ENCODE measurements around the gene CDH4. TPM values are rescaled to one million over a fixed set of nuclear protein-coding genes. Genes with fewer than 3 reads are reported as not detected.

CDH4 gene
- total and polyA plus RNA-seq, 2 donors (not counting 3 experiments of a cell fraction or from before 2014, with no cell fraction given): 0.17 to 0.51 TPM

- CTCF ChIA-PET: no interaction called here
- POLR2A ChIA-PET: no interaction called here
- DNase-seq (ENCODE audit: low read depth, low spot score): no peak
- H3K9me1 ChIP-seq (replicated peaks; ENCODE audit: control insufficient read depth, extremely low read depth, insufficient read depth, low read length): no peaks in the 10 kb centered on the region
- intact Hi-C loops (cut with micrococcal nuclease): no loop called here
- H3K4me2 ChIP-seq (ENCODE audit: insufficient read depth, low read length): no peak overlapping the region
- no peaks in the 10 kb centered on the region for H4K20me1 ChIP-seq (replicated peaks; ENCODE audit: control insufficient read depth, extremely low read depth, insufficient read depth, low read length)
- no peak for TF ChIP-seq FOS (IDR thresholded peaks at IDR 0.05; ENCODE audit: borderline replicate concordance, insufficient read depth, low read length)
- no peak for TF ChIP-seq MAX (IDR thresholded peaks at IDR 0.05; ENCODE audit: insufficient read depth, insufficient read length)
- no peak for TF ChIP-seq JUN (IDR thresholded peaks at IDR 0.05; ENCODE audit: borderline replicate concordance, insufficient read depth, insufficient read length, low read depth)
- no peak for TF ChIP-seq CTCF (IDR thresholded peaks at IDR 0.05; ENCODE audit: extremely low read depth in 1 of 2, insufficient read depth in 1 of 2, low read depth in 1 of 2, low read length in 2 of 2)
- TF ChIP-seq POLR2A (IDR thresholded peaks at IDR 0.05; ENCODE audit: low read depth, low read length): no peak
- TF ChIP-seq MYC (IDR thresholded peaks at IDR 0.05; ENCODE audit: low read depth, low read length): no peak
- TF ChIP-seq POLR2AphosphoS5 (IDR thresholded peaks at IDR 0.05; ENCODE audit: insufficient read depth, low read depth, low read length): no peak
- no peak for TF ChIP-seq EZH2 (IDR thresholded peaks at IDR 0.05; ENCODE audit: borderline replicate concordance, low read depth, low read length, severe bottlenecking)
- no peak for TF ChIP-seq GATA2 (IDR thresholded peaks at IDR 0.05; ENCODE audit: insufficient read depth, insufficient read length, low read depth, low read length)
- no peak overlapping the region for H3K9ac ChIP-seq (replicated peaks; ENCODE audit: extremely low read depth, insufficient read depth, low read length)
- no peak overlapping the region for H3K27ac ChIP-seq (ENCODE audit: insufficient read depth, low read depth, low read length)
- H3K4me3 ChIP-seq (replicated peaks in 1 of 3; ENCODE audit: insufficient read depth in 1 of 3, low read depth in 1 of 3, low read length in 3 of 3): no peak overlapping the region
- no TSS peak for BruUV-seq (replicated peaks)
- H2AFZ ChIP-seq (ENCODE audit: low read depth, low read length): no peak overlapping the region
- H3K36me3 ChIP-seq (ENCODE audit: control insufficient read depth in 2 of 2, extremely low read depth in 1 of 2, insufficient read depth in 2 of 2, low read length in 2 of 2): no peaks in the 10 kb centered on the region
- no peaks in the 10 kb centered on the region for H3K79me2 ChIP-seq (ENCODE audit: control insufficient read depth, insufficient read depth, low read length)
- dilution Hi-C loops (cut with MboI; ENCODE audit: extremely low pct_ligation_motif_present, low sequenced_read_pairs): no loop called here
- no peak for FAIRE-seq
- no peaks in the 10 kb centered on the region for H3K27me3 ChIP-seq (ENCODE audit: control insufficient read depth in 2 of 2, insufficient read depth in 2 of 2, low read length in 2 of 2)
- no peaks in the 10 kb centered on the region for H3K9me3 ChIP-seq (replicated peaks; ENCODE audit: control insufficient read depth, insufficient read depth, low read length)
- H3K4me1 ChIP-seq (ENCODE audit: control insufficient read depth, extremely low read depth, insufficient read depth, low read length): no peaks in the 10 kb centered on the region
Observed at GRCh38 chr20:61502433-61502832, 250.4 kb downstream of the CDH4 start.

Data from endothelial cell of umbilical vein (primary cell).